Measurements from ENCODE around the gene ARHGEF19.
"Not testable (repeated sequence)": the region's sequence is repeated elsewhere in the genome, so short reads cannot be mapped to it uniquely, and the experiment has no call there.

ARHGEF19 gene

DNA sequence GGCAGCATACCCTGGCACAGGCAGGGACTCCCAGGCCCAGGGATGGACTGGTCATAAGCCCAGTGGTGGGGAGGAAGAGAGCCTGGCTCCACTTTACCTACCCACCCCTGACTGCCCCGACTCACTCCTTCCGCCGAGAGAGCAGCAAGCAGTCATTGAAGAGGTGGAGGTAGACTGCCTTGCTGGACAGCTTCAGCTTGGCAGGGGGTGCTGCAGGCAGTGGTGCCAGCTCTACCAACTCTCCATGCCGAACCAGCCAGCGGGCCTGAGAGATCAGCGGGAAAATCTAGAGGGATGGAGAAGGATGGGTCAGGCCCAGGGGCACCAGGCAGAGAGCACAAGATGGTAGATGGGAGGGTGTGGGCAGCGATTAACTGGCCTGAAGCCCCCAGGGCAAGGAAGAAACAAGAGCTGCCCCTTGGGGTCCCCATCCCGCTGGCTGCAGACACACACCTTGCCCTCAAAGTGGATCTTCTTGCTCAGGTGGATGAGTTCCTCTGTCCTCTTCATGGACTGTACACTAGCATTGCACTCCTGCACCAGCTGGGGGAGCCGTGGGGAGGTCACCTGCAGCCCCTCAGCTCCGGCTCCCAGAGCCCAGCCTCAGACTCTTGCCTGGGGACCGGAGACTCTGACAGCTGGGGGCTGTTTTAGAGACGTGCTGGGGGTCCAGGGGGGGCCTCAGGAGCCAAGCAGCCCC, 7.7 kb downstream of the ARHGEF19 start:
- DNase-seq (ENCODE audit: low spot score) = no peak

DNA sequence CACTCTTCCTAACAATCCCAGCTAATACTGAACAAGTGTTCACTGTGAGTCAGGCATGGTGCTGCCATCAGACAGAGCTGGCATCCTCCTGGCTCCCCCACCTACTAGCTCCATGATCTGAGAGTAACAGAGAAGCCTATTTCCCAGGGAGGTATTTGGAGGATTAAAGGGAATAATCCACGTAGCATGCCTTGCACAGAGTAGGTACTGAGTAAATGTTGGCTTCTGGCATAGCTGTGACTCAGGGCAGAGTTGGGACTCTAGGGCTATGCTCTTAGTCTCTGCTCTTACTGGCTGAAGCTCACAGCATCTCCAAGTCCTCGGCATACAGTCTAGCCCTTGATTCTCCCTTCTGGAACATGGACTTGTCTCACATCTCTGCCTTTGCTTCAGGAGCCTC, 8.2 kb downstream of the ARHGEF19 start:
- no peak for DNase-seq (ENCODE audit: low spot score)

DNA sequence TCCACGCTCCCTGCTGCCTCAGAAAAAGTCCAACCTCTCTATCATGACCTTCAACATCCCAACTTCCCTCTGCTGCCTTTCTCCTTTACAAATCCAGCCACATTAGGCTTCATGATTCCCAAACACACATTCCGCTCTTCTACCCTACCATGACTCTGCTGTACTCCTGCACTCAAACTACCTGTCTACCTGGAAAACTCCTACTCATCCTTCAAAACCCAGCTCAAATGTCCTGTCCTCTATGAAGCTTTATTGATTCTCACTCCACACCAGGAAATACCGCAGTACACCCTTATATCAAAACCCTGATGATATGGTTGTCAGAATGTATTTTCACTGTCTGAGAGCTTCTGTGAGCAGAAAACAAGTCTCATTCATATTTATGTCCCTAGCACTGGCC, 8.9 kb downstream of the ARHGEF19 start:
- no peak for DNase-seq (ENCODE audit: low spot score)

DNA sequence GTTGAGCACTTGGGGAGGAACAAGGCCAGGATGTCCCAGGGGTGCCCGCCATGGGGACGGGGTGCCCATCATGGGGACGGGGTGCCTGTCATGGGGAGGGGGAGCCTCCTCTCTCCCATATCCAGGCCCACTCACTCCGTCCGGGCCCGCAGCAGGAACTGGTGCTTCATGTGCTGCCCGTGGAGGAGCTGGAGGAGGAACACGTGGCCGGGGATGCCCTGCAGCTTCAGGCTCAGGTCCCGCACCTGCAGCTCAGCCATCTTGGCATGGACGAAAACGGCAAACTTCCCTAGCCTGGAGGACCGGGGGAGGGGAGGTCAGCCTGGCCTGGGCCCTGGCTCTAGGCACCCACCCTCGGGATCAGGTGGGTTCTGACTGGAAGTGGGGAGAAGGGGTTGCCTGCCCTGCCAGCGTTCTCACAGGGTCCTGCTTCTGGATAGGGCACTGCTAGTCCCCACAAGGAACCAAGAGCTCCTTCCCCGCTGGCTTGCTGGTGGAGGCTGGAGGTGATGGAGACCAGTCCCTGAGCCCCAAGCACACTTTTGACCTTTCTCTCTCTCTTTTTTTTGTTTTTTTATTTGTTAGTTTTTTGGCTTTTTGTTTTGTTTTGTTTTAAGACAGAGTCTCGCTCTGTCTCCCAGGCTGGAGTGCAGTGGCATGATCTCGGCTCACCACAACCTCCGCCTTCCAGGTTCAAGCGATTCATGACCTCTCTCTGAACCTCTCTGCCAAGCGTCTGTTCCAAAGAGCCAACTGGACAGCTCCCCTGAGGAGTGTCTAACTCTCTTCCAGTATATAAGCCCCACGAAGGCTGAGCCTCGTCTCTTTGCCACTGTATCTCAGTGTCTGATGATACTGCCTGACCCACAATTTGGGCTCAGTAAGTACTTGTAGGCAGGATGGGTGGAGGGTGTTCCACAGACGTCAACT, 9.9 kb downstream of the ARHGEF19 start:
- DNase-seq (ENCODE audit: low spot score) = no peak

DNA sequence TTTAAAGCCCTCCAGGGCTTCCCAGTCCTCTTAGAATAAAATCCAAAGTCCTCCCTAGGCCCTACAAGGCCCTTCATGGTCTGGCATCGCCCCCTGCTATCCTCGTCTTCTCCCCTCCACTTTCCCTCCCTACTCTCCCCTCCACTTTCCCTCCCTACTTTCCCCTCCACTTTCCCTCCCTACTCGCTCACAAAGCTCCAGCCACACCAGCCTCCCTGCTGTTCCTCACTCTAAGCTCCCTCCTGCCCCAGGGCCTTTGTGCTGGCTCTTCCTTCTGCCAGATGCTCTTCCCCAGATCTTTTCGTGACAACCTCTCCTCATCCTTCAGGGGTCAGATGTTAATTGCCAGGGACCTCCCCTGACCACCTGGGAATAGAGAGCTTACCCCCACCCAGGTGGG, 12.8 kb downstream of the ARHGEF19 start:
- no peak for DNase-seq (ENCODE audit: low spot score)

DNA sequence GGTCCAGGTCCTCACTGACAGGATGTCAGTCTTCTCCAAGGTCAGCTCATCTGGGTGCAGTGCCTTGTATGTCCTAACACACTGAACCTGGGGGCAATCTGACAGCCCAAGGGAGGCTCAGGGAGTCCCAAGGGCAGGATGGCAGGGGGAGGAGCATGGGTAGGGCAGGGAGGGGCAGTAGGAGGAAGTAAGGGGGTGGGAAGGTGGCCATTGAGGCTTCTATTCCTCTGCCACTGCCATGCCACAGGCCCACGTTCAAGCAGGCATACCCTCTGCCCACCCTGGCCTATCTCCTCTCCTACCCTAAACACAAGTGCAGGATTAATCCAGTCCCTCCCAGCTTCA, 13.3 kb downstream of the ARHGEF19 start:
- no peak for DNase-seq (ENCODE audit: low spot score)

DNA sequence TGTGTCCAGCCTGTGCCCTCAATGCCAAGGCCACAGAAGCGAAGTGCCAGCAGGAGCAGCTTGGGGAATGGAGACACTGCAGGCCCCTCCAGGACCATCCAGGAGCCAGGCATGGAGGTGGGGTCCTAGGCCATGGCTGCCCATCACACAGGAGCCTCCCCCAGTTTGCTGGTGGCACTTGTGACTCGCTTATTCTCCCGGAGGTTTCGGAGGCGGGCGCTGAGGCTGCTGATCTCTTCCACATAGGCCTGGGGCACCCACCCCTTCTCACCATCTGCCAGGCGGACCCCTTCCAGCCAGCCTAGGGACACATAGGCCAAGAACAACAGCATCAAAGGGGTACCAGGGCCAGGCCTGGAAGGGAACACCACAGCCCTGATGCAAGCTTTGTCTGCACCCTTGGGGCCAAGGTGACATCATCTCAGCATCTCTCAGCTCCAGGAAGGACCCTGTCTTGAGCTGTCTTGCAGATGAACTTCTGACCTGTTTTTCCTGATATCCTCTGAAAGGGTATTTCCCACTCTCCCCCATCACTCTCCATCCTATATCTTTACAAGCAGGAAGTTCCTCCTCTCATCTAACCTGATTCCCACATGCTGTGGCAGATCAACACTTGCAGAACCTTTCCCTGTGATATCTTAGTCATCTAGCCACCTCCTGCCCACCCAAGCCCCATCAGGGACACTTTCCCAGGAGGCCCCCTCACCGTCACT, 13.9 kb downstream of the ARHGEF19 start:
- DNase-seq (ENCODE audit: low spot score) = no peak

DNA sequence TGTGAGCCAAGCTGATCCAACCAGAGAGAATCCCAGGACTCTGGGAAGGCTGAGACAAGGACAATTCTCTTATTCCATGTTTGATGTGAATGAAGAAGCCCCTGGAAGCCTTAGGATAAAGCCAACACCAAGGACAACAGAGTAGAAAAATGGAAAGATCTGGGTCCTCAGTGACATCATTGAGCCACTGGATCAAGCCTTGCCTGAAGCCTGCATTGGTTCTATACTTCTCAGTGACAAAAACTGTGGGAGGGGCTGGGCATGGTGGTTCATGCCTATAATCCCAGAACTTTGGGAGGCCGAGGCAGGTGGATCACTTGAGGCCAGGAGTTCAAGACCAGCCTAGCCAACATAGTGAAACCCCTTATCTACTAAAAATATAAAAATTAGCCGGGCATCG, 15.6 kb downstream of the ARHGEF19 start:
- DNase-seq (ENCODE audit: low spot score) = no peak

DNA sequence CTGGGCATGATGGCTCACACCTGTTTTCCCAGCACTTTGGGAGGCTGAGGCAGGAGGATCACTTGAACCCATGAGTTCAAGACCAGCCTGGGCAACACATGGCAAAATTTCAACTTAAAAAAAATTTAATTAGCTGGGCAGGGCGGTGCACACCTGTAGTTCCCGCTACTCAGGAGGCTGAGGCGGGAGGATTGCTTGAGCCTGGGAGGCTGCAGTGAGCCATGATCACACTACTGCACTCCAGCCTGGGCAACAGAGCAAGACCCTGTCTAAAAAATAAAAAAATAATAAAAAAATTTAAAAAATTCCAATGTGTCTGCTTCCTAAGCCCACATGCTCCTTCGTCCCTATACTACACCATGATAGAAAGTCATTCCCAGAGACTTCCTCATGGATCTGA, 16.3 kb downstream of the ARHGEF19 start:
- not testable (repeated sequence) for DNase-seq (ENCODE audit: low spot score)

DNA sequence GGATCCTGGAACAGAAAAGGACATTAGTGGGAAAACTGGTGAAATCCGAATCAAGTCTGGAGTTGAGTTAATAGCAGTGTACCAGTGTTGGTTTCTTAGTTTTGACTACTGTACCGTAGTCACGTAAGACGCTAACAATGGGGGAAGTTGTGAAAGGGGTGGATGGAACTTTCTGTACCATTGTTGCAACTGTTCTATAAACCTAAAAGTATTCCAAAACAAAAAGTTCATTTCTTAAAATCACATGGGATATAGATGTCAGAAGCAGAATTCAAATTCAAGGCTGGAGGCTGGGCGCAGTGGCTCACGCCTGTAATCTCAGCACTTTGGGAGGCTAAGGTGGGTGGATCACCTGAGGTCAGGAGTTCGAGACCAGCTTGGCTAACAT, 16.9 kb downstream of the ARHGEF19 start:
- DNase-seq (ENCODE audit: low spot score) = no peak

DNA sequence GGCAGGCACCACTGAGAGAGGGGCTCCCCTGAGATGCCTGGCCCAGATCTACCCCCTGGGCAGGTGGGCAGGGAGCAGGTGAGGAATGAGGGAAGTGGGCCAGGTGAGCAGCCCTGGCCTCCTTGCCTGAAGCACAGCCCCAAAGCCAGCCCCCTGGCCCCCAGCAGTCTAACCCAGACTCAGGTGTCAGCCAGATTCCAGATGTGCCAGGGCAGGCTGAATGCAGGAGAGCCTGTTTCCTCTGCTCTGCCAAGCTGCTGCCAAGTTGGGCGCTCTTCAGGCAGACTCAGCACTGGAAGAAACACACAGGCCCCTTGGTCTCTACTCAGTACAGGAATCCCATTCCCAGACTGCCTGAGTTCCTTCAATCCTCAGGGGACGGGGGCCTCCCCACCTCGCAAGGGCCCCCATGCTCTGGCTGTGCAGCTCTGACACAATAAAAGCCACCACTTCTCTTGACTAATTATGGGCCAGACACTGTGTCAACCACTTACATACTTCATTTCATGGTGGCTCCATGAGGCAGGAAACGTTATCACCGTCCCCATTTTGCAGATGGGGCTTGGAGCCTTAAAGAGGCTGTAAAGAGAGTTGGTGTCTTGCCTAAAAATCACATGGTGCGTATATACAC, 20.4 kb downstream of the ARHGEF19 start:
- peak; percentile 56 for DNase-seq (ENCODE audit: low spot score)

DNA sequence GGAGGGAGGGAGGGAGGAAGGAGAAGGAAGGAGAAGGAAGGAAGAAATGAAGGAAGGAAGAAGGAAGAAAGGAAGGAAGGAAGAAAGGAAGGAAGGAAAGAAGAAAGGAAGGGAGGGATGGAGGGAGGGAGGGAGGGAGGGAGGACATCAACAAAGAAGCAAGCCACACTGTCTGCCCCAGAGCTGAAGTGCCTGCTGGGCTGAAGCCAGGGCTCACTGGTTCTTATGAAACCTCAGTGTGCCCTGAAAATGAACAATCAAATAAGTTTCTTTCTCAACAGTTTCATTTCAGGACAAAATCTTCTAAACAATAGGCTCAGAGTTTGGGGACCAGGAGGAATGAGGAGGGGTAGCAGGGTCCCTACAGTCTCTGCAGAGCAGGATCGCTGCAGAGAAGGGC, 21.1 kb downstream of the ARHGEF19 start:
- DNase-seq (ENCODE audit: low spot score) = no peak

DNA sequence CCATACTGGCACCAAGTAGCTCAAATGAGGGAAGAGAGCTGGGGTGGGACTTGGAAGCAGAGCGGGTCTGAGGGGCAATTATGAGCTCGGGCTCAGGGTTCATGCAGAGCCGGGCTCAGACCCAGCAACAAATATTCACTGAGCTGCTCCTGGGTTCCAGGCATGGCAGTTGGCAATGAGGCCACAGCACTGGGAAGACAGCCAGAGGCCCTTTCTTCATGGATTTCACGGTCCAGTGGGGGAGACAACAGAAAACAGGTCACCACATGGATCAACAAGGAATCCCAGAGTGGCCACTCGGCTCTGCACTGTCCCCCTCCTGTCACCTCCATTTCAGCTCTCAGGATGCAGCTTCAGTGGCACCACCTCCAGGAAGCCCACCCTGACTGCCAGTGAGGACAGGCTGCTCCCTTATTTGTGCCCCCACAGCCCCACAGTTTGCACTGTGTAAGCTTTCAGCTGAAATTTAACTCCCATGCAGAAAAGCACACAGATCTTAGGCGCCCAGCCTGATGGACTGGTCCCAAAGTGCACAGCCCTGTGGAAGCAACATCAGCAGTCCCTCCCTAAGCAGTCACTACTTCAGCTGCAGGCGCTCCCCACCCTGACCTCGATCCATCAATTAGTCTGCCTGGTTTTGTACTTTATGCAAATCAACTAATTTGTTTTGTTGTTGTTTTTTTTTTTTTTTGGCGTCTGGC, 22.4 kb downstream of the ARHGEF19 start:
- no peak for DNase-seq (ENCODE audit: low spot score)

DNA sequence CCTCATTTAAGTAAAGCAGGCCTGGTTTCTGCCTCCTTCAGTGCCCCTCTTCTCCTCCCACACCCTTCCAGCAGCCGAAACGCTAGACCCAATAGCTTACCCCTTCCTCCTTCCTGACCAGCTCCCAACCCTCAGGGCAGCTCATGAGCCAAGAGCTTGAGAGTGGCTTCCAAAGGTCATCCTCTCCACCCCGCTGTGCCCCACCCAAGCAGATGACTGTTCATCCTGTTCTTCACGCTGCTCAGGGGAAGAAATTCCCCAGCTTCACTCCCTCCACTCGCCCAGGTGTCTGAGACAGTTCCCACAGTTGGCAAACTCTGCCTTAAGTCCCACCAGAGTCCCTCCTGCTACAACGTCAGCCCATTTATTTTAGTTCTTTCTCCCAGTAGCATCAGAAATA, 23.4 kb downstream of the ARHGEF19 start:
- no peak for DNase-seq (ENCODE audit: low spot score)

DNA sequence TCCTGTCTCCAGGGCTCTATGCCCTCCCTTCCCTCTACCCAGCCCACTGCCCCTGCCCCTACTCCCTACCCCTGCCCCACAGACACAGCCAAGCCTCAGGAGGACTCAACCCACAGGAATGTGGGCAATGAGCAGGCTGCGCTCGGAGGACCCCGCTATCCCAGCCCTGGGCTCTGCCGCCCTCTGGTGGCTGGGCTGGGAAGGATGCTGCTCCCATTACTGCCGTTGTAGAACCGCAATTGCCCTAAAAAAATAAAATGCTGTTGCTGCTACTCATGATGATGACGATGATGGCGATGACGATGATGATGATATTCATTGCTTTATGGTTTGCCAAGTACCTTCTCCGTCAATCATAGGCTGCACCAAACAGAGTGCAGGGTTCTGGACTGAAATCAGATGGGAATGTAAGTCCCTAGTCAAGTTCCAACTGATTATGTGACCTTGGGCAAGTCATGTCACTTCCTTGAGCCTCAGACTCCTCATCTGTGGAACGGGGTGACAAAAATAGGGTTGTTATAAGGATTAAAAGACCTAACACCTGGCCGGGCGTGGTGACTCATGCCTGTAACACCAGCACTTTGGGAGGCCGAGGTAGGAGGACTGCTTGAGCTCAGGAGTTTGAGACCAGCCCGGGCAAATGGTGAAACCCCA, 24.6 kb downstream of the ARHGEF19 start:
- peak; percentile 80 for DNase-seq (ENCODE audit: low spot score)

DNA sequence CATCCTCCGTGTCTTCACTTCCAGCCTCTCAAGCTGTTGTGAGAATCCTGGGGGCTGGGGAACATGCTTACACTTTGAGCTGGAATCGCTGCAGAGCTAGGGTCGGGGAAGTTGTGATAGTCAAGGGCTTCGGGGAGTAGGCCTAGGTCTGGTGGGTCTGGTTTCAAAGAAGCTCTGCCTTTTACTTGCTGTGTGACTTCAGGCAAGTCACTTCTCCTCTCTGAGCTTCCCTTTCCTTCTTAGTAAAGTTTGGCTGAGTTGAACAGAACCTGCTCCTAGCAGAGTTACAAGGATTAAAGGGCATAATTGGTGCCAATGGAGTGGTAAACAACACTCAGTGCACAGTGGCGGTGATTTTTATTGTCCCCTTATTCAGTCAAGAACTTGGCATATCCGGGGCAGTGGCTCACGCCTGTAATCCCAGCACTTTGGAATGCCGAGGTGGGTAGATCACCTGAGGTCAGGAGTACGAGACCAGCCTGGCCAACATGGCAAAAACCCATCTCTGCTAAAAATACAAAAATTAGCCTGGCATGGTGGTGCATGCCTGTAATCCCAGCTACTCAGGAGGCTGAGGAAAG, 25.7 kb downstream of the ARHGEF19 start:
- DNase-seq (ENCODE audit: low spot score) = no peak

DNA sequence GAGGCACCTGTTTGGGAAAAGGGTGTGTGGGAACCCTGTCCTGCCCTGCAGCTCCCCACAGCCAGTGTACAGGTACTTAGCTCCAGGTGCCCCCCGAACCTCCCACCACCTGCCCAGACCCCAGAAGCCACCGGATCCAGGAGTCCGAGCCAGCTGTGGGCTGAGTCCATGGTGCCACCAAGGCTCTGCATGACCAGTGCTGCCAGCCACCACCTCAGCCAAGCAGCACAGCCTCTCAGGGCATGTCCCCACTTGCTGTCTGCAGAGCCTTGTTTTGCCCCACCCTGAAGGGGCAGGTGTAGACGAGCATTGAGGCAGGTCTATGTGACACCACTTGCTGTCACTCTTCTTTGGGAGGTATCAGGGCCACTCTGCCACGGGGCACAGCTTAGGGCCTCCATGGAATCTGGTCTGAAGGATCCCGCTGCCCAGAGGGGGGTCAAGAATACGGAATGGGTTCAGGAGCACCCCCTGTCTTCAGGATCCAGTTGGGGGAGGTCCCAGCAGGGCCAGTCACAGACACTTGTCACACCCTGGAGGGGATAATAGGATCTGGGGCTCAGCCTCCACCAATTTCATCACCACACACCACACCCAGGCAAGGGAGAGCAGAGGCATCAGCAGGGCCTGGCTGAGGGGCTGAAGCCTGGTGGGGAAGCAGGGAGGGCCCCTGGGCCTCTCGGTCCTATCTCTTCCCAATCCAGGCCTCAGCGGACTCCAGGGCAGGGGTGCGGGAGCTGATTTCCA, 27.7 kb downstream of the ARHGEF19 start:
- no peak for DNase-seq (ENCODE audit: low spot score)

DNA sequence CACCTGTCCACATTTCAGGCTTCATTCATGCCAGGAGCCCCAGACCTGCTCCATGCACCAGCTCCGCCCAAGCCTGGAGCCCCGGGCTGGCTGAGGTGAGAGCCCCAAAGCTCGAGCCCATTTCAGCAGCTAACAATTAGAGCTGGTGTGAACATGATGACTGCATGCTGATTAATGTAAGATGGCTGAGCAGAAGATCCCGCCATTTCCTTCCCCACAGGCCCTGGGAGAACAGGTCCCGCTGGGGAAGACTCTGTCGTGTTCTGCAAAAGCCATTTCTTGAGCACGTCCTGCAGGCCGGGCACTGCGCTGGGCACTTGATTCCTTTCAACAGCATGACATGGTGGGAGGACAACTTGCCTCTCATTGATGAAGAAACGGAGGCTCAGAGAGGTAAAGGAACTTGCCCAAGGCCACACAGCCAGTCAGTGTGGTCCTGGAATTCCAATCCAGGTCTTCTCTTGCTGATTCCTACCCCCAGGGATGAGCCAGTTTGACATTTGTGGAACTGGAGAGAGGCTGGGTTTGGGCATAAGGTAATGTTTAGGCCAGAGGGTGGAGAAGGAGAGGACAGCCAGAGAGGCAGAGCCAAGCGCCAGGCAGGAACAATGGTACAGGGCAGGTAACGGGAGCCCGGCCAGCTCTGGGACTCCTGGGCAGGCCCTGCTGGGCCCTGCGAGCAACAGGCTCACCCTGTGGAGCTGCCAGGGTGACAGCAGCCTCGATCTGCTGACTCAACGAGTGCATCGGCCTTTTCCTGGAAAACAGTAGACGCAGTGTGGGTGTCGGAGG, 28.5 kb downstream of the ARHGEF19 start:
- no peak for DNase-seq (ENCODE audit: low spot score)

DNA sequence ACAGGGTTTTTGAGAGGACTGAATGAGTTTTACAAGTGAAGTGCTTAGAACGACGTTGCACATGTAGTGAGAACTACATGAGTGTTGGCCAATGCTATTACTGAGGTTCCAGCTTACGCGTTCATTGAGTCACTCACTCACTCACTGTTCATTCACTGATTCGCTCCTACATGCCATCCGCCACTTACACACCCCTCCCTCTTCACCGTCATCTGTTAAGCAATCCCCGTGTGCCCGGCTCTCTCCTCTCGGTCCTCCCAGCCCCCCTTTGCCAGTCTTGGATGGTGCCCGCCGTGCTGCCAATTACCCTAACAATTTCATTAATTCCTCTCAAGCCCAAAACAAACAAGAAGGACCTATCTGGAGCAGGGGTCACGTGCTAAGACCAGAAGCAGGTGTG, 29.3 kb downstream of the ARHGEF19 start:
- no peak for DNase-seq (ENCODE audit: low spot score)

Data from kidney capillary endothelial cell (primary cell).